Colonic mucosa (tissue), 4 donors: ENCODE results near the gene CCDC142. TPM values are rescaled to one million over a fixed set of nuclear protein-coding genes. Genes with fewer than 3 reads are reported as not detected.

Experiments
- DNase-seq: peaks from one replicate; pipeline ENCODE4 v3.0.0-alpha.2; 2020
- H3K27ac ChIP-seq: fragments of 200-600 bp; one replicate; pipeline ENCODE4 v1.8.0; 2021
- H3K27me3 ChIP-seq: fragments of 200-600 bp; one replicate; pipeline ENCODE4 v1.8.0; 2021
- H3K36me3 ChIP-seq: fragments of 200-600 bp; one replicate; pipeline ENCODE4 v1.8.0; 2021
- H3K4me1 ChIP-seq: fragments of 200-600 bp; one replicate; pipeline ENCODE4 v1.8.0; 2021; ENCODE audit warnings: mild to moderate bottlenecking
- H3K4me3 ChIP-seq: fragments of 200-600 bp; one replicate; pipeline ENCODE4 v1.8.0; 2021
- H3K9ac ChIP-seq, 2 donors: one replicate each; pipeline ENCODE4 v1.7.0; 2013; ENCODE audit warnings: control low read depth in 2 of 2, low read depth in 2 of 2, low read length in 2 of 2
- H3K9me3 ChIP-seq: fragments of 200-600 bp; one replicate; pipeline ENCODE4 v1.8.0; 2021
- intact Hi-C: fragments of 100-400 bp; cut with DNase I; formaldehyde crosslinking; loops from one replicate; pipeline ENCODE4 v1.14.1; 2022
- total RNA-seq, 2 donors: library from RNA; stranded (reverse); fragmentation: NEBNext Ultra II Directional in 1 of 2; extraction: Animal tissue kit (Norgen Biotek cat#: 25700) in 1 of 2; gene quantifications; one replicate each; pipeline ENCODE4 v1.2.1, GENCODE V29; 2021
- TF ChIP-seq, protein P1 (sequence below): fragments of 200-600 bp; IDR thresholded peaks from one replicate; pipeline ENCODE4 v1.8.0; 2022; ENCODE audit warnings: antibody characterized with exemption, mild to moderate bottlenecking
- donor health status: healthy.
- donor health status: DM: no; HTN: no; CAD: no.
- donor health status: DM: no; HTN: no; CAD: no.

The CCDC142 gene
- total RNA-seq, 2 donors from 2014 or later = 14.5 to 28.3 TPM

GRCh38 chr2:74502720-74503505, 20.1 kb upstream of the CCDC142 start:
- intact Hi-C loops = no loop called here
- Histone ChIP-seq H3K9ac (peak overlapping the region; percentile 70 to 96), H3K27ac (peak overlapping the region; percentile 78), H3K9me3 (no peaks in the 10 kb centered on the region), H3K36me3 (peaks cover 3% of the 10 kb centered on the region), H3K27me3 (peaks cover 17% of the 10 kb centered on the region), H3K4me3 (peak overlapping the region; percentile 52), H3K4me1 (peaks cover 23% of the 10 kb centered on the region)
- peak; percentile 90 for DNase-seq
- TF ChIP-seq, protein P1, sequence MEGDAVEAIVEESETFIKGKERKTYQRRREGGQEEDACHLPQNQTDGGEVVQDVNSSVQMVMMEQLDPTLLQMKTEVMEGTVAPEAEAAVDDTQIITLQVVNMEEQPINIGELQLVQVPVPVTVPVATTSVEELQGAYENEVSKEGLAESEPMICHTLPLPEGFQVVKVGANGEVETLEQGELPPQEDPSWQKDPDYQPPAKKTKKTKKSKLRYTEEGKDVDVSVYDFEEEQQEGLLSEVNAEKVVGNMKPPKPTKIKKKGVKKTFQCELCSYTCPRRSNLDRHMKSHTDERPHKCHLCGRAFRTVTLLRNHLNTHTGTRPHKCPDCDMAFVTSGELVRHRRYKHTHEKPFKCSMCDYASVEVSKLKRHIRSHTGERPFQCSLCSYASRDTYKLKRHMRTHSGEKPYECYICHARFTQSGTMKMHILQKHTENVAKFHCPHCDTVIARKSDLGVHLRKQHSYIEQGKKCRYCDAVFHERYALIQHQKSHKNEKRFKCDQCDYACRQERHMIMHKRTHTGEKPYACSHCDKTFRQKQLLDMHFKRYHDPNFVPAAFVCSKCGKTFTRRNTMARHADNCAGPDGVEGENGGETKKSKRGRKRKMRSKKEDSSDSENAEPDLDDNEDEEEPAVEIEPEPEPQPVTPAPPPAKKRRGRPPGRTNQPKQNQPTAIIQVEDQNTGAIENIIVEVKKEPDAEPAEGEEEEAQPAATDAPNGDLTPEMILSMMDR = no peak

DNA sequence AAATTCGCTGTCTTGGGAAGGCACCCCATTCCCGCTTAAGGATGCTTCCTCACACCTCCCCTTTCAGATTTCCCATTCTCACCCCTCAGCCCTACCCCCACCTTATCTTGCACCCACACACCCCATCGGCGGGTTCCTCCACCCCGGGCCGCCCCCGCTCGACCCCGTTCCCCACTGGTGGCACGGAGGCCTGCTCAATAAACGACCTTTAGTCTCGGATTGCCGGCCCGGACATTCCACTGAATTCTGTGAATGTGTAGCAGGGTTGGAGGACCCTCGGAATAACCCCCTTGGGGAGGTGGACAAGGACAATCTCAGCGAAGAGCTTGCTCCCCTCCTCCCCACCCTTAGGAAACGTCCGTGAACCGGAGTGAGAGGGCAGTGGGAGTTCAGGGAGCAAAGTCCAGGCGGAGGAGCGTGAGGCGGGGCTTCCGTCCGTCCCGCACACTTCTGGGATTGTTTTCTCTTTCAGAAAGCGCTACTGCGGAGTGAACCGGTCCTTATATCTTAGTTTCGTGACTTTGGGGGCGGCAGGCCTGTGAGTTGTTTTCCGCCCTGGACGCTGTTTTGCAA, 19.4 kb upstream of the CCDC142 start:
- H3K9ac ChIP-seq = peak overlapping the region; percentile 70 to 96
- intact Hi-C loops = no loop called here
- no peaks in the 10 kb centered on the region for H3K9me3 ChIP-seq
- peak; percentile 81 for DNase-seq
- H3K4me1 ChIP-seq = peaks cover 27% of the 10 kb centered on the region
- H3K36me3 ChIP-seq = peaks cover 3% of the 10 kb centered on the region
- TF ChIP-seq, protein P1 = no peak
- peak overlapping the region; percentile 78 for H3K27ac ChIP-seq
- peak overlapping the region; percentile 52 for H3K4me3 ChIP-seq
- H3K27me3 ChIP-seq = peaks cover 17% of the 10 kb centered on the region

- TF ChIP-seq, protein P1 = no peak
- Histone ChIP-seq H3K9me3 (no peaks in the 10 kb centered on the region), H3K36me3 (peaks cover 3% of the 10 kb centered on the region), H3K27me3 (peaks cover 17% of the 10 kb centered on the region), H3K9ac (peak overlapping the region in 1 of 2 donors; percentile 96), H3K4me3 (no peak overlapping the region), H3K27ac (no peak overlapping the region), H3K4me1 (peaks cover 24% of the 10 kb centered on the region)
- intact Hi-C loops = no loop called here
- DNase-seq = no peak
Observed at GRCh38 chr2:74501335-74502071, 18.7 kb upstream of the CCDC142 start.

DNA sequence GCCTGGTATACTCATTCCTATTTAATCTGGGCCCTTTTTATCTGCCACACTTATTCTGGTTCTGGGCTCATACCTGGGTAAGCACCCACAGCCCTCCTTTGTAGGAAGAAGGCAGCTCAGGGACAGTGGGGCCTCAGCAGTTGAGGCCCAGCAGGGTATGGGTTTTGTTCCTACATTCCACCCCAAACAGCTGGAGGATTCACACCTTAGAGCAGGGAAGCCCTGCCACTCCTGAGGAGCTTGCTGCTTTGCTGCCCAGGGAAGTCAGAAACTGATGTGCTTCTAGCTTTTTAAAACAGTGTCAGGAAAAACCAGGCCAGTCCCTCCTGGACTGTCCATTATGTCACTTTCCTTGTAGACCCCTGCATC, 17.8 kb upstream of the CCDC142 start:
- H3K9ac ChIP-seq = no peak overlapping the region
- no peaks in the 10 kb centered on the region for H3K9me3 ChIP-seq
- intact Hi-C loops = no loop called here
- H3K27me3 ChIP-seq = peaks cover 17% of the 10 kb centered on the region
- TF ChIP-seq, protein P1 = no peak
- H3K27ac ChIP-seq = no peak overlapping the region
- no peak for DNase-seq
- no peak overlapping the region for H3K4me3 ChIP-seq
- peaks cover 15% of the 10 kb centered on the region for H3K4me1 ChIP-seq
- peaks cover 3% of the 10 kb centered on the region for H3K36me3 ChIP-seq

DNA sequence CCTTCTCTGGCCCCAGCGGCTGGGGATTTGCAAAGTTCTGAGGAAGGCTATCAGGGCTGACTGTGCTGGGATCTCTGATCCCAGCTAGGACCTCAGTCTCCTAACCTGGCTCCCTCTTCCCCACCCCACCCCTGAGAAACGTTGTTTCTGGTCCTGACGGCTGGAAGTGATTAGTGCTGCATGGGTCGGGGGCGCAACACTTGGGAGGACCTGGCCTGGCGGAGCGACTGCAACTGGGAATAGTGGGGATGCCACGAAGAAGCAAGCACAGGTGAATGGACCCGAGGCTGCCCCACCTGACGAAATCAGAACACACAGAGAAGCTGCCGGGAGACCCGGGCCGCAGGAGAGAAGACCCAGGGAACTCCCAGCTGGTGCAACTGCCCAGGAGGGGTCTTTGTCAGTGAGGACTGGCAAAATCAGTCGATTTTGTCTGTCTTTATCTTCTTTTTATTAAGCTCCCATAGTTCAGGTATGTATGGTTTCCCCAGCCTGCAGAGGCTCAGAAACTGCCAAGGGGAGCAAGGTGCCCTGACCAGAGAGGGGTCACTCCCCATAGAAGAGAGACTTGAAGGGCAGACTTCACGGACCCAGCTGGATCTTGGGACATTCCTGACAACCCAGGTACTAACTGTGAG, 17.3 kb upstream of the CCDC142 start:
- H3K27me3 ChIP-seq = peaks cover 17% of the 10 kb centered on the region
- H3K4me1 ChIP-seq = peaks cover 15% of the 10 kb centered on the region
- peaks cover under 1% of the 10 kb centered on the region for H3K36me3 ChIP-seq
- H3K9ac ChIP-seq = no peak overlapping the region
- TF ChIP-seq, protein P1 = no peak
- no peak overlapping the region for H3K27ac ChIP-seq
- H3K4me3 ChIP-seq = no peak overlapping the region
- DNase-seq = no peak
- intact Hi-C loops = no loop called here
- H3K9me3 ChIP-seq = no peaks in the 10 kb centered on the region
